Calu3 (cell line): ENCODE results near the gene FCN1. TPM values are rescaled to one million over a fixed set of nuclear protein-coding genes. Genes with fewer than 3 reads are reported as not detected.

Source experiments
- BruUV-seq: library from RNA; stranded (reverse); fragments of 400-500 nt; replicated peaks from 2 replicates; lab custom pipeline; 2021; lab: Mats Ljungman, UMichigan
- CTCF ChIA-PET: fragments of 300-600 bp; sonication (Branson Sonifier 250); formaldehyde crosslinking; loops from one replicate; lab custom pipeline; 2022; ENCODE audit warnings: antibody characterized with exemption; lab: Charles Lee
- DNase-seq: peaks from one replicate; pipeline ENCODE4 v3.0.0; 2022
- H3K27ac Mint-ChIP-seq: one replicate; pipeline ENCODE4 v1.8.0; 2022; ENCODE audit warnings: mixed read lengths; ENCODE audit not compliant: unreplicated experiment
- H3K27me3 Mint-ChIP-seq: one replicate; pipeline ENCODE4 v1.8.0; 2022; ENCODE audit warnings: mixed read lengths; ENCODE audit not compliant: unreplicated experiment
- H3K36me3 Mint-ChIP-seq: one replicate; pipeline ENCODE4 v1.8.0; 2022; ENCODE audit warnings: mild to moderate bottlenecking, moderate library complexity, mixed read lengths; ENCODE audit not compliant: insufficient read depth, unreplicated experiment
- H3K4me1 Mint-ChIP-seq: one replicate; pipeline ENCODE4 v1.8.0; 2022; ENCODE audit warnings: mild to moderate bottlenecking, low read depth, mixed read lengths; ENCODE audit not compliant: unreplicated experiment
- H3K4me3 Mint-ChIP-seq: one replicate; pipeline ENCODE4 v1.8.0; 2022; ENCODE audit warnings: mild to moderate bottlenecking, low read depth, moderate library complexity, mixed read lengths; ENCODE audit not compliant: unreplicated experiment
- H3K9me3 Mint-ChIP-seq: one replicate; pipeline ENCODE4 v1.8.0; 2022; ENCODE audit warnings: low read depth, mixed read lengths; ENCODE audit not compliant: unreplicated experiment
- intact Hi-C: fragments of 100-400 bp; cut with micrococcal nuclease; formaldehyde crosslinking; loops from one replicate; pipeline ENCODE4 v1.10.0; 2022; ENCODE audit not compliant: unreplicated experiment
- total RNA-seq: library from RNA; stranded (reverse); gene quantifications from 2 replicates; pipeline ENCODE4 v1.2.3, GENCODE V29; 2022
- TF ChIP-seq, protein P1 (sequence below): fragments of 200-600 bp; IDR thresholded peaks from one replicate; pipeline ENCODE4 v1.8.0; 2022; ENCODE audit warnings: antibody characterized with exemption; ENCODE audit not compliant: unreplicated experiment

FCN1 gene
- total RNA-seq, 1 experiment from 2014 or later = not detected

DNA sequence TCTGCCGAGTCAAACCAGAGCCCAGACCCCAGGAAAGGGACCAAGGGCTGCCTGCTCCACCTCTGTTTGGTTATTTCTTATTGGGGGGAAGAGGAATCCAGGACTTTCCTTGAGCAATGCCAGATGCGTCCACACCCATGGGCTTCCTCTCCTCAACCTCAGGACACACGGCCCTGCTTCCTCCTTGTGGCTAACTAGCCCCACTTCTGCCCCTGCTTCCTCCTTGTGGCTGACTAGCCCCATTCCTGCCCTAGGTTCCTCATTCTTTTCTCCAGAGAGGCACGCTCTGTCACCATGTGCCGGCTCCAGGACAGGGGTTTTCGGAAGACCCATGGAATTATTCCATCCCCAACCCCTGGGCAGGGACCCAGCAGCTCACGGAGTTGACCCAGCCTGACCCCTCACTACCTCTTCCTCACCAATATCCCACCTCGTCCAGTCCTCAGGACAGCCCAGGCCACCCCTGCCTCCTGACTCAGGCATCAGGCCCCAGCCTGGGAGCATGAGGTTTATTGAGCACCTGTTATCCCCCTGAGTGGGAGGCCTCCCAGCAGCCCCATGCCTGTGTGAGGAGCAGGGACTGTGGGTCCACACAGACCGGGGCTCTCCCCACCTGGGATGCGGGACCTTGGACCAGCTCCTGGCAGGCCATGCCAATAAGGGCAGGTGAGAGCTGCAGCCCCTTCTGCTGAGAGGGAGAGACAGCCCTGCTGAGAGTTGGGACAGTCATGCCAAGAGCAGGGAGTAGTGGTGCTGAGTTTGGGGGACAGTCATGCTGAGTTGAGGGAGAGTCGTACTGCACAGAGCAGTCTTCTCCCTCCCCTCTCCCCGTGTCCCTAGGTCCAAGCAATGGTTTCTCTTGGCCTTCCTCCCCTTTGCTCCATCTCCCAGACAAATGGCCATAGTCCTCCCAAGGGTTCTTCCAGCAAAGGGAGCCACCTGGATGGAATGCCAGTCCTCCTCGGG is 11.8 kb upstream of the FCN1 start:
- no peak overlapping the region for H3K27ac Mint-ChIP-seq
- no peaks in the 10 kb centered on the region for H3K4me1 Mint-ChIP-seq
- peaks cover 4% of the 10 kb centered on the region for H3K9me3 Mint-ChIP-seq
- CTCF ChIA-PET = no interaction called here
- no peaks in the 10 kb centered on the region for H3K36me3 Mint-ChIP-seq
- DNase-seq = no peak
- TF ChIP-seq, protein P1, sequence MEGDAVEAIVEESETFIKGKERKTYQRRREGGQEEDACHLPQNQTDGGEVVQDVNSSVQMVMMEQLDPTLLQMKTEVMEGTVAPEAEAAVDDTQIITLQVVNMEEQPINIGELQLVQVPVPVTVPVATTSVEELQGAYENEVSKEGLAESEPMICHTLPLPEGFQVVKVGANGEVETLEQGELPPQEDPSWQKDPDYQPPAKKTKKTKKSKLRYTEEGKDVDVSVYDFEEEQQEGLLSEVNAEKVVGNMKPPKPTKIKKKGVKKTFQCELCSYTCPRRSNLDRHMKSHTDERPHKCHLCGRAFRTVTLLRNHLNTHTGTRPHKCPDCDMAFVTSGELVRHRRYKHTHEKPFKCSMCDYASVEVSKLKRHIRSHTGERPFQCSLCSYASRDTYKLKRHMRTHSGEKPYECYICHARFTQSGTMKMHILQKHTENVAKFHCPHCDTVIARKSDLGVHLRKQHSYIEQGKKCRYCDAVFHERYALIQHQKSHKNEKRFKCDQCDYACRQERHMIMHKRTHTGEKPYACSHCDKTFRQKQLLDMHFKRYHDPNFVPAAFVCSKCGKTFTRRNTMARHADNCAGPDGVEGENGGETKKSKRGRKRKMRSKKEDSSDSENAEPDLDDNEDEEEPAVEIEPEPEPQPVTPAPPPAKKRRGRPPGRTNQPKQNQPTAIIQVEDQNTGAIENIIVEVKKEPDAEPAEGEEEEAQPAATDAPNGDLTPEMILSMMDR = no peak
- intact Hi-C loops = no loop called here
- peaks cover 12% of the 10 kb centered on the region for H3K27me3 Mint-ChIP-seq
- H3K4me3 Mint-ChIP-seq = no peak overlapping the region
- no TSS peak for BruUV-seq

DNA sequence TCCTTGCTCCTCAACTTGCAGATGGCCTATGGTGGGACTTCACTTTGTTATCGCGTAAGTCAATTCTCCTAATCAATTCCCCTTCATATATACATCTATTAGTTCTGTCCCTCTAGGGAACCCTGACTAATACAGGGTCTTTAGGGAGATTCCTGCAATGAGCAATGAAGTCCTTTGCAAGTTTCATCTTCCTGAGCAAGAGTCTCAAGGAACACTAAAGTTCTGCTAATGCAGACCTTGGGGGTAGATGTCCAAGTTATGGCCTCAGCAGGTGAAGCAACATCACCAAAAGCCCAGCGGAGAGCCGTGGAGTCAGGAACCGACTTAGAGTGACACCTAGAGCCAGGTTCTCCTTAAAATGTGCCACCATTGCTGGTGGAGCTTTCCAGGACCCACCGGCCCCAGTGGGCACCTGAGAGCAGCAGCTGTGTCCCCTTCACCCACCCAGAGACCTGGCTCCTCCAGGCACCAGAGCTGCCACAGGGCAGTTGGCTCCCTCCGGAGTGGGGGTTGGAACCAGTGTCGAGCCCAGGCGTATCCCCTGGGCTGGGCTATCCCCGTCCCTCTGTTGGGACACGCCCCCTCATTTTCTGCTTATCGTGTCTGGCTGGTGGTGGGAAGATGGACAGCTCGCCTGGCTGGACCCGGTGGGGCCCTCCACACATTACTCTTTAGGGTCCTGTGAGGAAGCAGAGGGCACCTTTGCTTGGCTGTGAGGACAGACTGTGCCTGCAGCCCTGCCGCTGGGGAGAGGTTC is 10.9 kb upstream of the FCN1 start:
- BruUV-seq = no TSS peak
- Mint-ChIP-seq H3K27me3 (peaks cover 12% of the 10 kb centered on the region), H3K4me3 (no peak overlapping the region), H3K36me3 (no peaks in the 10 kb centered on the region), H3K27ac (no peak overlapping the region), H3K4me1 (no peaks in the 10 kb centered on the region), H3K9me3 (peaks cover 4% of the 10 kb centered on the region)
- CTCF ChIA-PET = no interaction called here
- intact Hi-C loops = no loop called here
- TF ChIP-seq, protein P1 = no peak
- DNase-seq = no peak

DNA sequence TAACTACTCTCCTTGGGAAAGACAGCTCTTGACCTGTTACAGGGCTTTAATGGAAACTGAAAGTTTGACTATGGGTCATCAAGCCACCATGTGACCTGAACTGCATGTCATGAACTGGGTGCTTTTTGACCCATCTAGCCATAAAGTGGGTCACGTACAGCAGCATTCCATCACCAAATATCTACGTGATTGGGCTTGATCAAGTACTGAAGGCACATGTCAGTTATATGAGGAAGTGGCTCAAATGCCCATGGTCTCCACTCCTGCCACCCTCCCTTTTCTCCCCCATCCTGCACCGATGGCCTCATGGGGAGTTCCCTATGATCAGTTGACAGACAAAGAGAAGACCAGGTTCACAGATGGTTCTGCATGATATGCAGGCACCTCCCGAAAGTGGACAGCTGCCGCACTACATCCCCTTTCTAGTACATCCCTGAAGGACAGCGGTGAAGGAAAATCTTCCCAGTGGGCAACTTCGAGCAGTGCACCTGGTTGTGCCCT is 7.3 kb upstream of the FCN1 start:
- no peak overlapping the region for H3K4me3 Mint-ChIP-seq
- H3K36me3 Mint-ChIP-seq = no peaks in the 10 kb centered on the region
- intact Hi-C loops = no loop called here
- no TSS peak for BruUV-seq
- peaks cover 2% of the 10 kb centered on the region for H3K9me3 Mint-ChIP-seq
- TF ChIP-seq, protein P1 = no peak
- DNase-seq = no peak
- H3K4me1 Mint-ChIP-seq = no peaks in the 10 kb centered on the region
- no peak overlapping the region for H3K27ac Mint-ChIP-seq
- CTCF ChIA-PET = no interaction called here
- H3K27me3 Mint-ChIP-seq = peaks cover 4% of the 10 kb centered on the region

DNA sequence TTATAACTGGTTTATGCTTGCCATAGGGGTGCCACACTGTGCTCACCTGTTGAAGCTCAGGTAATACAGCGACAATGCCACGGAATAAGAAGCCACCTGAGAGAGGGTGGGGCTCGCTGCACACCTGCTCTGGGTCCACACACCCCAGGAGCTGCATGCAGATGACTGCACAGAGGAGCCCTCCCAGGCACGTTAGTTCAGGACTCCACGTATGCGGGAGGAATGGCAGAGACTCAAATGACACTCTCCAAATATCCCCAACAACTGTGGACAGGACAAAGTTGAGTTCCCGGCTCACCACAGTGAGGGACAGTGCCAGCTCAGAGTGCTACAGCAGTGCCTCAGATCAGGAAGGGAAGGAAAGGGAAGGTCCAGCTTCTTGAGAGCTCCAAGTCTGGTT is 5.8 kb upstream of the FCN1 start:
- H3K27ac Mint-ChIP-seq = no peak overlapping the region
- no peaks in the 10 kb centered on the region for H3K36me3 Mint-ChIP-seq
- CTCF ChIA-PET = no interaction called here
- H3K9me3 Mint-ChIP-seq = peaks cover 5% of the 10 kb centered on the region
- intact Hi-C loops = no loop called here
- no TSS peak for BruUV-seq
- H3K4me3 Mint-ChIP-seq = no peak overlapping the region
- no peak for DNase-seq
- TF ChIP-seq, protein P1 = no peak
- no peaks in the 10 kb centered on the region for H3K4me1 Mint-ChIP-seq
- H3K27me3 Mint-ChIP-seq = no peaks in the 10 kb centered on the region
